Right forelimb (tissue), 1 donor: ENCODE data around the gene KCNC1.

Source experiments
- DNase-seq: peaks from one replicate; pipeline ENCODE4 v3.0.0-alpha.2; 2018

Gene KCNC1

GRCh38 chr11:17738151-17738973, 3.8 kb downstream of the KCNC1 start:
- DNase-seq: no peak

GRCh38 chr11:17739945-17740338, 5.4 kb downstream of the KCNC1 start:
- no peak for DNase-seq

GRCh38 chr11:17740649-17741235, 6.2 kb downstream of the KCNC1 start:
- DNase-seq: no peak

- no peak for DNase-seq
These were observed 6.9 kb downstream of the KCNC1 start for GRCh38 chr11:17741487-17741886.

GRCh38 chr11:17742019-17742418, 7.4 kb downstream of the KCNC1 start:
- no peak for DNase-seq

GRCh38 chr11:17743026-17743807, 8.6 kb downstream of the KCNC1 start:
- DNase-seq: no peak

GRCh38 chr11:17743808-17744119, 9.2 kb downstream of the KCNC1 start:
- DNase-seq: no peak

GRCh38 chr11:17744151-17744940, 9.8 kb downstream of the KCNC1 start:
- no peak for DNase-seq

- DNase-seq: no peak
These were observed 10.6 kb downstream of the KCNC1 start for GRCh38 chr11:17745023-17745772.

- no peak for DNase-seq
These were observed 11.5 kb downstream of the KCNC1 start for GRCh38 chr11:17746096-17746495.

GRCh38 chr11:17747131-17747955, 12.8 kb downstream of the KCNC1 start:
- no peak for DNase-seq

- DNase-seq: no peak
These were observed 13.5 kb downstream of the KCNC1 start for GRCh38 chr11:17748044-17748443.

GRCh38 chr11:17748761-17749721, 14.5 kb downstream of the KCNC1 start:
- no peak for DNase-seq

GRCh38 chr11:17750013-17750800, 15.6 kb downstream of the KCNC1 start:
- DNase-seq: no peak

GRCh38 chr11:17750801-17751165, 16.2 kb downstream of the KCNC1 start:
- no peak for DNase-seq

- no peak for DNase-seq
These were observed 17.0 kb downstream of the KCNC1 start for GRCh38 chr11:17751558-17751957.

GRCh38 chr11:17752144-17752543, 17.6 kb downstream of the KCNC1 start:
- DNase-seq: no peak

- DNase-seq: no peak
These were observed 18.6 kb downstream of the KCNC1 start for GRCh38 chr11:17753153-17753552.

- no peak for DNase-seq
These were observed 19.1 kb downstream of the KCNC1 start for GRCh38 chr11:17753641-17754040.
